ENCODE measurements around the gene IDH2.

- no peak for TF ChIP-seq CTCF (IDR thresholded peaks at IDR 0.05; ENCODE audit: low read depth, low read length, poor library complexity, severe bottlenecking)
- TF ChIP-seq EZH2phosphoT487 (IDR thresholded peaks at IDR 0.05; ENCODE audit: borderline replicate concordance, low read length), result no peak
Observed at GRCh38 chr15:90037961-90038631, 64.2 kb downstream of the IDH2 start.
